GM18873 (cell line): ENCODE measurements around the gene GLRX.

Experiments
- ATAC-seq: cut with Tn5 transposase; IDR thresholded peaks from one replicate; pipeline ENCODE4 v1.9.1; 2021; ENCODE audit warnings: mild to moderate bottlenecking, moderate library complexity, moderate number of reproducible peaks; ENCODE audit not compliant: unreplicated experiment, low FRiP score

Gene GLRX, protein sequence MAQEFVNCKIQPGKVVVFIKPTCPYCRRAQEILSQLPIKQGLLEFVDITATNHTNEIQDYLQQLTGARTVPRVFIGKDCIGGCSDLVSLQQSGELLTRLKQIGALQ

DNA sequence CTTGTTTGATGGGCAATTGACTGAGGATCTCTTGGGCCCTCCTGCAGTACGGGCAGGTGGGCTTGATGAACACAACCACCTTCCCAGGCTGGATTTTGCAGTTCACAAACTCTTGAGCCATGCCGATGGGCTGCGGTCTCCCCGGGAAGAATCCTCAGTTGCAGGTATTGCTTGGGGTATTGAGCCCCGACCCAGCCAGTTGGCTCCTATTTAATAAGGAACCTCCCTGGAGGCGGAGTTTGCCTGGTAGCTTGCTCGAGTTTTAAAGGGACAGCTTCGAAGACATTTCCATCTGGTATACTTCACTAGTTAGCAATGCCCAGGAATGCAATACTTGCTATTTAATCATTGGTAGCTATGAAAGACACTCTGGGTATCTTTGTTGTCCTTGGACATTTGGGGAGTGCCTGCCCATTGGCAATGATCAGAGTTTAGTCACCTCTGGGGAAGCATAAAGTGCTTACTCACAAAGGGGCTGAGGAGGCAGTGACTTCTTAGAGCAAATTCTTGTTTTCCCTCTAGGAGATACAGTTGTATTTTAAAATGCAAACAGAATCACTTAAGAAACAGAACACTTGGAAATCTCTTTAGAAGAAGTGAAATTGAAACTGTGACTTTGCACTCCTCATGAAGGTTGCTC, at the start of gene GLRX:
Gene GLRX (minus strand): TSS at position 185 of the 640 bp plus-strand sequence. CDS start 64 bp downstream, at position 121.
- peak; percentile 38 for ATAC-seq

DNA sequence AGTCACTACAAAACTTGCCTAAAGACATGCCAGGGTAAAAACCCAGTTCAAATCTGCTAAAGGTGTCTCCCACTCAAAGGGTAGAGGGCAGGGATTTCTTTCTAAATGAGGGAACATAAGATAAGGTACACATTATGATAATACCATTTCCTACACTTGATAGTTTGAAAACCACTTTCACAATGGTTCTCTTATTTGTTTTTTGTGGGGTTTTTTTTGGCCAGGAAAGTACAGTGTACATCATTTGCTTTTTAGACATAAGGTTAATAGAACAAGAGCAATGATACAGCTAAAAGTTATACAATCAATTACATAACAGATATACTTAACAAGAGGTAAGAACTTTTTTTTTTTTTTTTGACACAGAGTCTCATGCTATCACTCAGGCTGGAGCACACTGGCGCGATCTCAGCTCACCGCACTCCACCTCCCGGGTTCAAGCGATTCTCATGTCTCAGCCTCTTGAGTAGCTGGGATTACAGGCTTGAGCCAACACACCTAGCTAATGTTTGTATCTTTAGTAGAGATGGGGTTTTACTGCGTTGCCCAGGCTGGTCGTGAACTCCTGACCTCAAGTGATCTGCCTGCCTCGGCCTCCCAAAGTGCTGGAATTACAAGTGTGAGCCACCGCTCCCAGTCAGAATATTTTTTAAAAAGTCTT, 48.8 kb upstream of the GLRX start:
- no peak for ATAC-seq

DNA sequence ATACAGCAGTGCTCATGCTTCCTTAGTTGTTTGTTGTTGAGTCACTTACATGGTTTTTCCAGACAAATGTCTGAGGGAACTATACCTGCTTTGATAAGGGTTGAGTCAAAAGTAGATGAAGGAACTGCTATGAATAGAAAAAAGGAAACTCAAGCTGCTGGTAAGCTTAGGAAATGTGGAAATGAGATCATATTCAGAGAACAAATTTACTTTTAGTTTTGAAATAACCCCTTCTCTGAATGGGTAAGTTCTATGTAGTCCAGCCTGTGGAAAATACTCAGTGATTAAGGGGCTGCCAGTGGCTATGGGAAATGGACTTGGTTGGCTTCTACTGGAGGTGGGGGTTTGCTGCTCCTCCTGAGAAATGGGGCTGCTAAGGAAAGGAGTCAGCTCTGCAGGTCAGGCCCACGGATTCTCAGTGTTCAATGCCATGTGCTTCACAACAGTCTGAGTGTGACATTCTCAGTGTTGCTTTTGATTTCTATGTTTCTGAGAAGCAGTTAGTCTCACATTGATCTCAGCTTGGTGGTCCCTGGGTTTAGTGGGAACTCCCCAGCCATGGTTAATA, 47.7 kb upstream of the GLRX start:
- ATAC-seq, result peak; percentile 52

DNA sequence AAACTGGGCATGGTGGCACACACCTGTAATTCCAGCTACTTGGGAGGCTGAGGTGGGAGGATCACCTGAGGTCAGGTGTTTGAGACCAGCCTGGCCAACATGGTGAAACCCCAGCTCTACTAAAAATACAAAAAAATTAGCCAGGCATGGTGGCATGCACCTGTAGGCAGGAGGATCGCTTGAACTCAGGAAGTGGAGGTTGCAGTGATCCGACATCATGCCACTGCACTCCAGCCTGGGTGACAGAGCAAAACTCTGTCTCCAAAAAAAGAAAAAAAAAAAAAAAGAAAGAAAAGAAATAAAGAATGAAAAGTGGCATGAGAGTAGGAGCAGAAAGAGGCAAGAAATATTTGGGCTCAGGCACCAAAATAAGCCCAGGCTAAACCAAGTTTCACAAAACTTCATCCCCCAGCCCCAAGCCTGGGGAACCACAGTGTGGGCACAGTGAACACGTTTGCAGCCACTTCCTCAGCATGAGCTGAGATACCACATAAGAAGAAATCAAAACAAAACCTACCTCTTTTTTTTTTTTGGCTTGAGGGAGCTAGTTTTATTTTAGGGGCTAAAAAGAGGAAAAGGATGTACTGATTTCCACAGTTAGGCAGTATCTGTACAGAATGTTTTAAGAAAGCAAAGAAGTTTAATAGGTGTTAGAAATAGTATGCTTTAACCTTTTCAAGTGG, 46.8 kb upstream of the GLRX start:
- peak; percentile 44 for ATAC-seq

DNA sequence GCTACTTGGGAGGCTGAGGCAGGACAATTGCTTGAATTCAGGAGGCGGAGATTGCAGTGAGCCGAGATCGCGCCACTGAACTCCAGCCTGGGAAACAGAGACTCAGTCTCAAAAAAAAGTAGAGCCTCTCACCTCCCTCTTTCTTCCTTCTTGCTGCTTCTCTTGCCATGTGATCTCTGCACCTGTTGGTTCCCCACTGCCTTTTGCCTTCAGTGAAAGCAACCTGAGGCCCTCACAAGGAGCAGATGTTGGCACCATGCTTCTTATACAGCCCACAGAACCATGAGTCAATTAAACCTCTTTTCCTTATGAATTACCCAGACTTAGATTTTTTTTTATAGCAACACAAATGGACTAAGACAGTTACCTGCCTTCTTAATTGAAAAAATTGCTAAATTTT, 45.6 kb upstream of the GLRX start:
- ATAC-seq, result no peak

DNA sequence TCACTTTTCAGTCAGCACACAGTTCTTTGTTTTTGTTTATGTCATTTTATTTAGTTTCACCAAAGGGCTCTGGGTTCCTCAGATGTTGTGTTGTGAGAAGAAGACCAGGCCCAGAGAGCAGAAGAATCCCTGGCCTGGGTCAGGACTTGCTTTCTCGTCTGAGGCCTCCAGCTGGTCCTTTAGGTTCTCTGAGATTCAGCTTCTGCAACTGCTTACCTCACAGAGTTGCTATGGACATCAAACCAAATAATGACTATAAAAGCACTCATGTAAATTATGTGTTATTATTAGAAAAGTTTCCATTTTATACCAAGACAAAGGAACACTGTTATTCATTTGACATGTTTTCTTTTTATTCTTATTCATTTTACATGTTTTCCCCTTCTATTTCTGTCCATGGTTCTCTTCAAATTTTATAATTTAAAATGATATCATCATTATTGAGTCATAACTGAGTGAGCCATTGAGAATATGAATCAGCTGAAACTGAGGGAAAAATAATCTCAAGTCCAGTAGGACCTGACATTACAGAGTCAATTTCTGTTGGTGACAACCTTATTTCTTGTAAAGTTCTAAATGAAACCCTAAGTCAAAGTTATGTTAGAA, 44.0 kb upstream of the GLRX start:
- no peak for ATAC-seq

DNA sequence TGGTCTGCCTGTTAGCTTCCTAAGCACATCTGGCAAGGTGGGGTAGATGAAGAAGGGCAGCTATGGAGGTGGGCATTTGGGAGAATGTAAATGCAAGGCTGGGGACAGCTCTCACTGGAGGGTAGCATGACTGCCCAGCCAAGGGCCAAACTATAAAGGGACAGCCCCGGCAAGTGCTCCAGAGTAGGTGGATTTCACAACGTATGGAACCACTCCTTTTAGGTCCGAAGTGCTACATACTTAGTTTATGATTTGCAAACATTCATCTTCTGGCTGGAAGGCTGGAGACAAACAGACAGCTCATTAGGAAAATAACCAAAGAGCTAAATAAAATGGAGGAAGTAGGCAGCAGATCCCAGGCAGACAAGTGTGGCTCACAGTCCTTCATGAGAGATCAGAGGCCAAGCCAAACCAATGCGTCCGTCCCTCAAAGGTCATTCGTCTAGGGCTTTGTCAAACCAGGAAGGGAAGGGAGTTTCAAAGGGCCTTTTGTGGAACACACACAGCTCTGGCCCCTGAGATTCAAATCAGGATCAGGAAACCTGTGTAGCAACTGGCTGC, 42.5 kb upstream of the GLRX start:
- no peak for ATAC-seq

DNA sequence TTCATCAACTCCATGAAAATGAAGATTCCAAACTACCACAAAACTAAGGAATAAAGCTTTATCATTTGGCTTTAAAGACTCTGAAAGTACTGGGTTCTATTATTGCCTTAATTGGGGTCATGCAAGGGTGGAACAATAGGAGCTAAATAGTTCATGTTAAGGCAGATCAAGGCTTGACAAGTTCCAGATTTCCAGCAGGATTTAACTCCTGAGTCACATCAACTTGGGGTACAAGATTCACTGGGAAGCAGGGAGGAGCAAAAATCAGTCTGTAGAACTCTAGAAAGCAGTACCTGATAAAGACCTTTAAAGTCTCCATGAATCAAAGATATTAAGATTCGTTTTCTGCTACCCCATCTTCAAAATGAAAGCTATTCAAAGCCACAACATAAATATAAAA, 41.9 kb upstream of the GLRX start:
- ATAC-seq, result no peak

DNA sequence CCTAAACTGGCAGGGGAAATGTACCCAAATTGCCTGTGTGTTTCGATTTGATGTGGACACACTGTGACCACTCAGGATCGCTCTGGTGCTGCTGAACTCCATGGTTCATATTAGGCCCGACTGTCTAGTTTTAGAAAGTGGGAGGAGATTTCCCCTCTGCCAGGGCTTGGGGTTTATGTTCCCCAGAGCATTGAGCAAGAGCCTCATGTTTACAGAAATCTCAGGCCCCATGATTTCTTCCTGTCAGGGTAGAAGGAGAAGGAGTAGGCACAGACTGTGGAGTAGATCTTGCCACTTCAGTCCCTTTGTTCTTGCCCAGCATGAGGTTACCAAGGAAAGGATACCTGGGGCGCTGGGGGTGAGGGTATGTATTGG, 40.8 kb upstream of the GLRX start:
- no peak for ATAC-seq

DNA sequence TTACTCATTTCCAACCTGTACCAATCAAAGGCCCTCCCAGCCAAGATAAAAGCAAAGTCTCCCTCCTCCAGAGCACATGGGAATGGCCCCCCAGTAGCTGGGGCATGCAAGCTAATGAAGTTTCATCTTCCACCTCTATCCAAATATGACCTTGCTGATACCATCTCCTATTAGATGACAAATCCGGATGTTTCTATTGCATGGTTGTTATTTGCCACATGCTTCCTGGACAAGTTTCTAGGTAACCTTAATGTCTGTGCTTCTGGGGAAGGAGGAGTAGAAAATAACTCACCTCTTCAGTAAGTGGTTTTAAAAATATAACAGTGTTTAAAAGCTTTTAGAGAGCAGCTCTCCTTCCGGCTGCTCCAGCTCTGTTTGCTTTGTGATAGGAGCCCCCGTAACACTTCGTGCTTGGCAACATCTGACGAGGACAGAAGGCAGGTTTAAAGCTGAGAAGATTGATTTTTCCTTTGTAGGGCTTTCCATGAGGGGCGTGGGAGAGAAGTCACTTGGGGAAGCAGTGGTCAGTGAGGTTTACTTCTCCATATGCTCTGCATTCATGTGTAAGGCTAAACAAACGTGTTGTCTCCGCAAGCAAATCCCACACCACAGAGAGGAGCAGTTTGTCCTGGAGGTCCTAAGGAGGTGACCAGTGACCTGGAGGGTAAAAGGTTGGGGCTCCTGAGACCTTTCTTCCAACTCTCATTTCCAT, 40.3 kb upstream of the GLRX start:
- no peak for ATAC-seq

DNA sequence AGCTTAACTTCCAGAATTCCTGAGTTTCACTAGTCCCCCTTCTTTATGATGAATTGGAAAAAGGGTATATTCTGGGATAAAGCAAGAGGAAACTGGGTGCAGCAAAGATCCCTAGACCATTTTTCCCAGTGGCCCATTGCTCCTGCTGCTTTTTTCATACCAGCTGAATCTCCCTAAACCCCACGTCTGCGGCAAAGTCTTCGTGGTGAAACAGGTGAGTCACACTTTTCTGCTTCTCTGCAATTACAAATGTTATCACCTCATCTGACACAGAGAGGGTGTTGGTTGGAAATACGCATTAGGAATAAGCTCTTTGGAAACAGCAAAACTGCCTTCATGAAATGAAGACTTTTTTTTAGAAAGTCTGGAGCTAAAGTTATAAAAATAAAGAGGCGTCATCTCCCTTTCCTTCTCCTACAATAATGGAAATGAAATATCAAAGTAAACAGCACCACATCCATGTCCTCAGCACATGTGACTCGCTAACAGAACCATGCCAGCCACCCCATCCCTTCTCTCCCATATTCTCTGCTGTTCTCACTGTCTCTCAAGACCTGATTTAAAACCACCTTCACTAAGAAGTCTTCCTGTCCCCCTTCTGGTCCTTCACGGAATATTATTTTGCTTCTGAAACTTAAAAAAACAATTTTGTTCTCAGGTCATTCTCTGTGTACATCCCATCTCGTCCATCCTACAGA, 39.5 kb upstream of the GLRX start:
- no peak for ATAC-seq

DNA sequence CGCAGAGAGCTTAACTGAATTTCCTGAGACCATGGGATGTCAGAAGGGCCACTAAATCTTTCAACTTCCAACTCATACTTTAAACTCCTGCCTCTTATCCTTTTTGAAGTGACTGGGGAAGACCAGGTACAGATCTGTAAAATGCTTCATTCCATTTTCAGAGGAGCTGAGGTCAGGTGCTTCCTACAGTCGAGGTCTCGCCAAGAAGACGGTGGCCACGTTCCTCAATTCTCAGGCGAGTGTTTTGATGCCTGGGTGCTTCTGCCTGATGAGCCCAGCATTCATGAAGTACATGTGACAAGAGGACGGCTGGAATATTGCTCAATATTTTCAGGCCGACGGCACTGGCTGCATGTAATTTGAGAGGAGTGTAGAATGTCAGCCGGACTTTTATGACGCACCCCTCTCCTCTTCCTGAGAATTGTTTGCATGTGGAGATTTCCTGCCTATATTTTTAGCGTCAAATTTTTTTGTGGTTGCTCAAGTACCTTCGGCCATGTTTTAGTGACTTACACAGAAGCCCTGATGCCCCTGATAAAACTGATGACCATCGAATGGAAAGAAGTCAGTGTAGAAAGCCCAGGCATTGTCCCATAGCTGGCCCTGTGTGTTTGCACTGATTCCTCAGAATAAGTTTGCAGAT, 38.8 kb upstream of the GLRX start:
- no peak for ATAC-seq

DNA sequence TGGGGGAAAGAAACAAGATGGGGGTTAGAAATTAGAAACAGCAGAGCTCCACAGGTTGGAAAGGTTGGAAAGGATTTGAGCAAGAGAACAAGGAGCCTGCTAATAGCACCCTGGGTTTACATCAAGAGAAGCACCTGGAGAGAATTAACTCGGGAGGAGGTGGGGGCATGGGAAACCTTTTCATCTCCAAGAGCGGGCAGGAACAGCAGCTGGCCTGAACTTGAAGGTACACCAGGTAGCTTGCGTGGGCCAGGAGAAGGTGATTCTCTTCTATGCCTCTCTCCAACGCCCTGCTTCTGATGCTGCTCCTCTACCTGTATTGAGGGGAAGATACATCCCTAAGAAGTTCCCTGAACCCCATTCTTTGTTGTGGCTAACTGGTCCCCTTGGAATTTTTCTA, 37.1 kb upstream of the GLRX start:
- ATAC-seq, result no peak

DNA sequence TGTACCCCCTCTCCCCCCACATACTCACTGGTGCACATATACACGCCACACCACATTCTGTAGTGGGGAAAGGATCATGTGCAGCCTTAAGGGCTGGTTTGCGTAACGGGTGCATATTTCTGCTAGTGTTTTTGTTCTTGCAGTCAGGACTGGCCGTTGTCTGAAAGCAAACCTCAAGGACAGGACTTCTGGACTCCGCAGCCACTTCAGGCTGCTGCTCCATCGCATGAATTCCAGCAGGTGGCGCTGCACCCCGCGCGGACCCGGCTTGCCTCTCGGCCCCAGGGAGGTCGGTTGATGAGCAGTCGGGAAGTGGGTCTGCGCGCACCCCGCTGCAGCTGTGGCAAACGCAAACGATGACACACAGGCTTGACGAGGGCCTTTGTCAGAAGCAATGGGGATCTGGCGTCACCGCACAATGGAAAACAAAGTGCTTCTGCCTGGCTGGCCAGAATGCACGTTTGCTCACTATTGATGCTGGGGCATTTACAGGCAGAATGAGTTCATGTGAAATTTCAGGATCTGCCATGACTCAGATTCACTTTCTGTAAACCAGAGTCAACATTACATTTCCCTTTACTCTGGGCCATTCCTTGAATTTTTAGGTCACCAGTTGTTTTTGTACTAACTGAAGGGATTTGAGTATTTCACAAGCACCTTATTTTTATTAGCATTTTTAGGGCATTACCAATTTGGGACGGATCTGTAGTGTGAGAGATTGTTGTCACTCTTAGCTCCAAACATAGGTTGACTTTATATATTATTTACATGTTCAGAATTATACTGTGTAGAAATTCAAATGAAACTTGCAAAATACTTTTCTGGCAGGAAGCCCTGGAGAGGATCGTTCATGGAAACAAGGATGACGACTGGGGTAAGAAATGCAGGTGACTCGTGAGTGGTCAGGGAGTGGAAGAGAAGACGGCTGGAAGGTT, 36.4 kb upstream of the GLRX start:
- ATAC-seq, result peak; percentile 80

DNA sequence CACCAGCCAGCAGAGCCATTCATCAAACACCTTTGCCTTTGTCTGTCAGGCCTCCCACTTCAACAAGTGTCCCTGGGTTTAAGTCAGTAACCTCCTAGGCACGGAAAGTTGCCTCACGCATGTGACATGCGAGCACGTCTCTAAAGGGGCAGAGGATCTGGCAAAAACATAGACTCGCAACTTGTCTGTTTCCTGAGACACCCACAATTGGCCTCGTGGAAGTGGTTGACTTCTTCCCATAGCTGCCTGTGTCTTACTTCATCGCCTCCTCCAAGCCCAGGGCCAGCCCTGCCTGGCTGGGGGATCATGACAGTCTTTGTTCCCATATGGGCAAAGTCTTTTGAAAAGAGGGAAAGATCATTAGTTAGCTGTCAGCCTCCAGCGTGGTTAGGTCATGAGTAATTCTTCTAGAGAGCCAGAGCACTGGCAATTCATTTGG, 35.5 kb upstream of the GLRX start:
- ATAC-seq, result no peak

DNA sequence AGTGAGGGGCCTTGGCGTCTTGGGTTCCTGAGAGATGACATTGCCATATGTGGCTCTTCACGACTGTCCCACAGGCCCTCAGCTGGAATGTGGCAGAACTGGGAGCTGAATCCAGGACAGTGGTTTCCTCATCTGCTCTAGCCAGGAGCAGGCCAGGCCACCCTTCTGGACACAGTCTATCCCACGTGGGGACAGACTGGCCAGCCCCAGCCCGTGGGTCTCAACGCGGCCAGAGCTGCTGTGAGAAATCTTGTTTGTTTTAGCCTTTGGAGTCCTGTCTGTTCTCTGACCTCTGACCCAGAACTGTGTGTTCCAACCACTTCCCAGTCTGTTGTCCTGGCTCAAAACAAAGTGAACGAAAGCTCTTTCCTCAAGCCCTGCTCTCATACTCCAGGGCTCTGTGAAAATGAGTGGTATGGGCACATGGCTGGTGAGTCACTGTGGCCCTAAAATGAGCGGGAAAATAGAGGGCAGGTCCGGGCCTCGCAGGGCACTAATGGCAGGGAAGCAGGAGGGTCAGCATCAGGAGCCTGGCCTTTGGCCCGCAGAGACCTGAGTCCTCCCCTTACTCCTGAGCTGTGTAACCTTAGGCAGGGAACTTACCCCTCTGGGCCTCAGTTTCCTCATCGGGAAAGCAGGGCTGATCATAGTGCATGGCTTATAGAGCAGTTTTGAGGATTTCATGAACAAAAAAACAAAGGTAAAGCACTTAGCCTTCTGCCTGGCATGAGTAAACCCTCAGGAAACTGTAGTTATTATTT, 34.8 kb upstream of the GLRX start:
- ATAC-seq, result no peak

DNA sequence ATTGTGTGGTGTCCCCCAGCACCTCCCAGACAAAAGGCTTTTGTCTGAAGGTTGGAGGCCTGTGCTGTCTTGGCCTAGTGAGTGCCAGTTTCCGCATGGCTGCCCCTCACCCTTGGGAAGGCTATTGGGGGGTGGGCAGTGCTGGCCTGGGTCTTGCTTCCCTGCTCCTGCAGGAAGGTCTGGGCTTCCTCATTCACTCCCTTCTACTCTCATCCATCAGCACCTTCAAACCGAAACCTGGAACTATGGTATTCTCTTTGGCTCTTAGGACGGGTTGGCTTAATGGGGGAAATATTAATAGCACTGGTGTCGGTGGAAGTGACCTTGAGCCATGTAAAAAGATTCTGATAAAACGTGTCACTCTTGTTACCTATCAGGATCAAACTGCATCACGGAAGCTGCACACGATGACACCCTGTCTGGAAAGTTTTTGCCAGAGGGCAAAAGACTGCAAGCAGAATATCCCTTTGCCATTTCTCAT, 34.0 kb upstream of the GLRX start:
- no peak for ATAC-seq
